SK-N-SH (cell line): Measurements from ENCODE around the gene PALLD. TPM values are rescaled to one million over a fixed set of nuclear protein-coding genes. Genes with fewer than 3 reads are reported as not detected.

ENCODE experiments used
- CTCF ChIA-PET: fragments of 300-600, 350-600 bp; formaldehyde crosslinking; extraction: SDS; loops from one replicate; lab custom pipeline; 2021; lab: Yijun Ruan, JAX
- POLR2A ChIA-PET: fragments of 350-600 bp; sonication (Branson Sonifier 250); formaldehyde crosslinking; extraction: SDS; loops from one replicate; lab custom pipeline; 2020; ENCODE audit warnings: antibody characterized with exemption, inconsistent platforms; lab: Yijun Ruan, JAX
- DNase-seq: peaks from one replicate; pipeline ENCODE4 v3.0.0; 2012
- H2AFZ ChIP-seq: fragments of 200-600 bp; sonication (generic); 2 replicates; pipeline ENCODE4 v1.8.1; 2016; ENCODE audit warnings: antibody characterized with exemption, mild to moderate bottlenecking, low read depth
- H3F3A ChIP-seq: fragments of 200-600 bp; sonication (generic); replicated peaks from 2 replicates; pipeline ENCODE3; 2016; ENCODE audit warnings: antibody characterized with exemption, mild to moderate bottlenecking; ENCODE audit not compliant: insufficient read depth
- H3K27ac ChIP-seq, 2 experiments: fragments of 200-500 bp in 1 of 2; fragments of 200-600 bp in 1 of 2; sonication (Bioruptor generic) in 1 of 2; sonication (generic), shearing (Covaris generic) in 1 of 2; 2 replicates each; pipeline versions ENCODE4 v1.5.1 to v1.6.1; 2014 to 2016; ENCODE audit warnings: low read depth in 2 of 2, inconsistent platforms in 1 of 2, low read length in 1 of 2, mild to moderate bottlenecking in 1 of 2, mixed read lengths in 1 of 2
- H3K27me3 ChIP-seq: fragments of 200-600 bp; sonication (generic), shearing (Covaris generic); 2 replicates; pipeline ENCODE4 v1.6.1; 2016; ENCODE audit warnings: mixed run types; ENCODE audit not compliant: insufficient read depth
- H3K36me3 ChIP-seq, 2 experiments: fragments of 200-500 bp in 1 of 2; fragments of 200-600 bp in 1 of 2; sonication (Bioruptor generic) in 1 of 2; sonication (generic) in 1 of 2; replicated peaks in 1 of 2; 2 replicates each; pipeline versions ENCODE3 to v1.5.1; 2014 to 2016; ENCODE audit warnings: low read length in 1 of 2, mild to moderate bottlenecking in 1 of 2; ENCODE audit not compliant: insufficient read depth in 2 of 2, control insufficient read depth in 1 of 2
- H3K4me1 ChIP-seq, 2 experiments: fragments of 200-500 bp in 1 of 2; fragments of 200-600 bp in 1 of 2; sonication (Bioruptor generic) in 1 of 2; sonication (generic), shearing (Covaris generic) in 1 of 2; 2 replicates each; pipeline versions ENCODE4 v1.5.1 to v1.6.1; 2014 to 2016; ENCODE audit warnings: low read depth in 1 of 2, low read length in 1 of 2, mixed run types in 1 of 2; ENCODE audit not compliant: insufficient read depth in 2 of 2, control insufficient read depth in 1 of 2
- H3K4me2 ChIP-seq: fragments of 200-600 bp; sonication (generic), shearing (Covaris generic); 2 replicates; pipeline ENCODE4 v1.6.1; 2017; ENCODE audit warnings: mixed run types
- H3K4me3 ChIP-seq, 2 experiments: fragments of 200-500 bp in 1 of 2; fragments of 200-600 bp in 1 of 2; sonication (Bioruptor generic) in 1 of 2; sonication (generic), shearing (Covaris generic) in 1 of 2; 2 replicates each; pipeline versions ENCODE4 v1.5.1 to v1.8.1; 2014 to 2016; ENCODE audit warnings: low read depth in 2 of 2, inconsistent platforms in 1 of 2, low read length in 1 of 2, mild to moderate bottlenecking in 1 of 2, mixed read lengths in 1 of 2, moderate library complexity in 1 of 2
- H3K79me2 ChIP-seq: fragments of 200-600 bp; sonication (generic); 2 replicates; pipeline ENCODE4 v1.8.1; 2017; ENCODE audit warnings: mild to moderate bottlenecking; ENCODE audit not compliant: insufficient read depth
- H3K9ac ChIP-seq: fragments of 200-600 bp; sonication (generic); 2 replicates; pipeline ENCODE4 v1.6.1; 2017; ENCODE audit warnings: mixed run types
- H3K9me2 ChIP-seq: fragments of 200-600 bp; sonication (generic); 2 replicates; pipeline ENCODE4 v1.6.1; 2017; ENCODE audit warnings: mixed run types
- H3K9me3 ChIP-seq: fragments of 200-600 bp; sonication (generic); 2 replicates; pipeline ENCODE4 v1.6.1; 2017; ENCODE audit warnings: mixed run types, mild to moderate bottlenecking, moderate library complexity
- H4K20me1 ChIP-seq: fragments of 200-600 bp; sonication (generic); 2 replicates; pipeline ENCODE4 v1.6.1; 2017; ENCODE audit warnings: mild to moderate bottlenecking, mixed run types; ENCODE audit not compliant: insufficient read depth
- ELF1 ChIP-seq: IDR thresholded peaks from 2 replicates; pipeline ENCODE4 v1.4.0; 2012
- EP300 ChIP-seq, 2 experiments: IDR thresholded peaks; 2 replicates each; pipeline versions ENCODE4 v1.4.0 to v1.6.1; 2012; ENCODE audit warnings: borderline replicate concordance in 1 of 2, low read depth in 1 of 2, low read length in 1 of 2
- FOSL2 ChIP-seq: IDR thresholded peaks from 2 replicates; pipeline ENCODE4 v1.4.0; 2012; ENCODE audit warnings: low read depth, mild to moderate bottlenecking, moderate library complexity, borderline replicate concordance
- FOXJ3 ChIP-seq: sonication (generic); formaldehyde crosslinking; IDR thresholded peaks from 2 replicates; pipeline ENCODE4 v1.5.1; 2020; ENCODE audit warnings: mild to moderate bottlenecking, missing genetic modification reagents
- FOXM1 ChIP-seq: IDR thresholded peaks from 2 replicates; pipeline ENCODE4 v1.4.0; 2012; ENCODE audit warnings: low read depth, mild to moderate bottlenecking
- IRF3 ChIP-seq: fragments of 150-350 bp; IDR thresholded peaks from 2 replicates; pipeline ENCODE4 v1.6.1; 2016; ENCODE audit warnings: mild to moderate bottlenecking, low read depth, low read length
- JUND ChIP-seq: IDR thresholded peaks from 2 replicates; pipeline ENCODE4 v1.4.0; 2012
- MAX ChIP-seq: IDR thresholded peaks from 2 replicates; pipeline ENCODE4 v1.4.0; 2012; ENCODE audit warnings: low read depth
- MEF2A ChIP-seq: IDR thresholded peaks from 2 replicates; pipeline ENCODE4 v1.4.0; 2012; ENCODE audit warnings: low read depth, borderline replicate concordance
- NFIC ChIP-seq: IDR thresholded peaks from 2 replicates; pipeline ENCODE4 v1.4.0; 2012; ENCODE audit warnings: borderline replicate concordance
- NRF1 ChIP-seq: IDR thresholded peaks from 2 replicates; pipeline ENCODE4 v1.6.1; 2012; ENCODE audit warnings: low read depth, mild to moderate bottlenecking, low read length
- PBX3 ChIP-seq: IDR thresholded peaks from 2 replicates; pipeline ENCODE4; 2012
- POLR2AphosphoS5 ChIP-seq: IDR thresholded peaks from 2 replicates; pipeline ENCODE4 v1.6.1; 2012; ENCODE audit warnings: low read depth, low read length
- RCOR1 ChIP-seq: fragments of 150-350 bp; IDR thresholded peaks from 2 replicates; pipeline ENCODE4 v1.6.1; 2017; ENCODE audit warnings: antibody characterized with exemption, low read length
- REST ChIP-seq: IDR thresholded peaks from 2 replicates; pipeline ENCODE4 v1.6.1; 2012; ENCODE audit warnings: mild to moderate bottlenecking, low read depth, low read length, moderate library complexity
- RFX5 ChIP-seq: IDR thresholded peaks from 2 replicates; pipeline ENCODE4 v1.6.1; 2012; ENCODE audit warnings: mild to moderate bottlenecking, improper control_type of control experiment, low read length
- RXRA ChIP-seq: IDR thresholded peaks from 2 replicates; pipeline ENCODE4 v1.4.0; 2012; ENCODE audit warnings: low read depth, mild to moderate bottlenecking, borderline replicate concordance
- SIN3A ChIP-seq: IDR thresholded peaks from 2 replicates; pipeline ENCODE4 v1.6.1; 2012; ENCODE audit warnings: low read depth, mild to moderate bottlenecking, low read length, moderate library complexity, borderline replicate concordance
- SMC3 ChIP-seq: IDR thresholded peaks from 2 replicates; pipeline ENCODE4 v1.6.1; 2012; ENCODE audit warnings: low read depth, low read length, improper control_type of control experiment
- TAF1 ChIP-seq: IDR thresholded peaks from 2 replicates; pipeline ENCODE4 v1.6.1; 2012; ENCODE audit warnings: low read depth, mild to moderate bottlenecking, low read length, moderate library complexity, borderline replicate concordance
- TCF12 ChIP-seq: IDR thresholded peaks from 2 replicates; pipeline ENCODE4 v1.4.0; 2012
- USF1 ChIP-seq: IDR thresholded peaks from 2 replicates; pipeline ENCODE4 v1.4.0; 2012; ENCODE audit warnings: low read depth, borderline replicate concordance
- USF2 ChIP-seq: fragments of 150-350 bp; IDR thresholded peaks from 2 replicates; pipeline ENCODE4 v1.6.1; 2017; ENCODE audit warnings: antibody characterized with exemption, low read length, low read depth, borderline replicate concordance
- YY1 ChIP-seq: IDR thresholded peaks from 2 replicates; pipeline ENCODE4 v1.4.0; 2012; ENCODE audit warnings: low read depth, mild to moderate bottlenecking
- WGBS: methylation state at CpG from one replicate; pipeline ENCODE4 v1.1.6; 2017; ENCODE audit warnings: low lambda C conversion rate; 5-methylcytosine and 5-hydroxymethylcytosine counted together
- polyA plus RNA-seq, 3 experiments: library from polyadenylated mRNA; depleted of rRNA; stranded (reverse); fragments of >200 nt; gene quantifications; 2 replicates each; pipeline ENCODE4 v1.2.3, GENCODE V29; 2012

PALLD gene
- polyA plus RNA-seq, 1 of the 3 experiments (the other 2 are of a cell fraction): 33.0 TPM

- H3K79me2 ChIP-seq: no peaks in the 10 kb centered on the region
- ChIA-PET CTCF (interaction anchor here (1.0 kb wide), 1 partner anchor 19 kb away, joined by 3 read pairs; no protein-coding TSS in a partner anchor), POLR2A (no interaction called here)
- H2AFZ ChIP-seq: no peak overlapping the region
- no peaks in the 10 kb centered on the region for H3K9me3 ChIP-seq
- H3F3A ChIP-seq: peaks cover 33% of the 10 kb centered on the region
- H3K9me2 ChIP-seq: no peaks in the 10 kb centered on the region
- peak overlapping the region; percentile 60 to 95 for H3K27ac ChIP-seq
- 22% methylated on average over 5 of the region's 5 CpGs for WGBS
- H3K4me1 ChIP-seq: peaks cover 2 to 25% of the 10 kb centered on the region in 2 experiments
- peak overlapping the region; percentile 52; the same call in 1 of the 2 replicates for H3K9ac ChIP-seq
- no peaks in the 10 kb centered on the region for H3K27me3 ChIP-seq
- no peak for DNase-seq
- H3K4me2 ChIP-seq: peak overlapping the region; percentile 36
- no peaks in the 10 kb centered on the region for H3K36me3 ChIP-seq
- H4K20me1 ChIP-seq: no peaks in the 10 kb centered on the region
- H3K4me3 ChIP-seq: no peak overlapping the region
- TF ChIP-seq IRF3: no peak
- TF ChIP-seq FOSL2: peak; percentile 77
- TF ChIP-seq USF2: no peak
- TF ChIP-seq TCF12: peak; percentile 93
- TF ChIP-seq SMC3: no peak
- TF ChIP-seq EP300 (IDR thresholded peaks at IDR 0.05; ENCODE audit: borderline replicate concordance in 1 of 2, low read depth in 1 of 2, low read length in 1 of 2): peak in 1 of 2 experiments; percentile 90; a peak in 2 of 4 replicates
- no peak for TF ChIP-seq RCOR1
- peak; percentile 33; the same call in 1 of the 2 replicates for TF ChIP-seq POLR2AphosphoS5
- TF ChIP-seq NFIC: peak; percentile 85
- no peak for TF ChIP-seq USF1
- TF ChIP-seq RFX5: no peak
- peak; percentile 25; the same call in 1 of the 2 replicates for TF ChIP-seq MAX
- TF ChIP-seq MEF2A: peak; percentile 60; the same call in 1 of the 2 replicates
- no peak for TF ChIP-seq TAF1
- no peak for TF ChIP-seq FOXJ3
- TF ChIP-seq FOXM1: peak; percentile 78; the same call in 1 of the 2 replicates
- TF ChIP-seq SIN3A: no peak
- no peak for TF ChIP-seq ELF1
- TF ChIP-seq YY1: no peak
- no peak for TF ChIP-seq REST
- peak; percentile 93 for TF ChIP-seq JUND
- no peak for TF ChIP-seq NRF1
- TF ChIP-seq PBX3: peak; percentile 74
- peak; percentile 49; the same call in 1 of the 2 replicates for TF ChIP-seq RXRA
Observed at GRCh38 chr4:168796362-168797106, 299.7 kb downstream of the PALLD start.
